ENCODE measurements around the gene TBX19.

Gene TBX19

GRCh38 chr1:168328731-168329364, 48.2 kb downstream of the TBX19 start:
- H3K4me3 ChIP-seq (ENCODE audit: low read depth, low read length), result no peak overlapping the region
- TF ChIP-seq CTCF (IDR thresholded peaks at IDR 0.05; ENCODE audit: borderline replicate concordance, insufficient read depth, low read depth, low read length), result no peak

- H3K4me3 ChIP-seq (ENCODE audit: low read depth, low read length), result no peak overlapping the region
These were observed 49.6 kb downstream of the TBX19 start for GRCh38 chr1:168330285-168330684.

GRCh38 chr1:168331569-168331968, 50.9 kb downstream of the TBX19 start:
- H3K4me3 ChIP-seq (ENCODE audit: low read depth, low read length), result no peak overlapping the region
- no peak for TF ChIP-seq CTCF (IDR thresholded peaks at IDR 0.05; ENCODE audit: borderline replicate concordance, insufficient read depth, low read depth, low read length)

More at GRCh38 chr1:168330285-168330684, 49.6 kb downstream of the TBX19 start:
- TF ChIP-seq CTCF (IDR thresholded peaks at IDR 0.05; ENCODE audit: borderline replicate concordance, insufficient read depth, low read depth, low read length), result no peak

GRCh38 chr1:168333562-168334276, 53.0 kb downstream of the TBX19 start:
- TF ChIP-seq CTCF (IDR thresholded peaks at IDR 0.05; ENCODE audit: borderline replicate concordance, insufficient read depth, low read depth, low read length), result no peak
- no peak overlapping the region for H3K4me3 ChIP-seq (ENCODE audit: low read depth, low read length)

GRCh38 chr1:168335500-168335899, 54.8 kb downstream of the TBX19 start:
- no peak for TF ChIP-seq CTCF (IDR thresholded peaks at IDR 0.05; ENCODE audit: borderline replicate concordance, insufficient read depth, low read depth, low read length)
- H3K4me3 ChIP-seq (ENCODE audit: low read depth, low read length), result no peak overlapping the region

GRCh38 chr1:168338589-168339503, 58.2 kb downstream of the TBX19 start:
- TF ChIP-seq CTCF (IDR thresholded peaks at IDR 0.05; ENCODE audit: borderline replicate concordance, insufficient read depth, low read depth, low read length), result no peak
- no peak overlapping the region for H3K4me3 ChIP-seq (ENCODE audit: low read depth, low read length)

Measured in GM12875 (cell line).